Uterus (tissue), 2 donors: ENCODE measurements around the gene ANO7.

Source experiments
- POLR2A ChIP-seq, 2 donors: fragments of 450-650 bp; IDR thresholded peaks; one replicate each; pipeline ENCODE4 v1.6.1; 2016; ENCODE audit warnings: antibody characterized with exemption in 2 of 2, mild to moderate bottlenecking in 1 of 2, moderate library complexity in 1 of 2
- TF ChIP-seq, protein P1 (sequence below), 4 experiments: fragments of 200-600 bp in 2 of 4; fragments of 450-650 bp in 2 of 4; sonication (generic) in 2 of 4; IDR thresholded peaks; one replicate each; pipeline ENCODE4 v1.5.1; 2016 to 2019; ENCODE audit warnings: antibody characterized with exemption in 4 of 4, mild to moderate bottlenecking in 2 of 4, moderate library complexity in 1 of 4

- TF ChIP-seq, protein P1, sequence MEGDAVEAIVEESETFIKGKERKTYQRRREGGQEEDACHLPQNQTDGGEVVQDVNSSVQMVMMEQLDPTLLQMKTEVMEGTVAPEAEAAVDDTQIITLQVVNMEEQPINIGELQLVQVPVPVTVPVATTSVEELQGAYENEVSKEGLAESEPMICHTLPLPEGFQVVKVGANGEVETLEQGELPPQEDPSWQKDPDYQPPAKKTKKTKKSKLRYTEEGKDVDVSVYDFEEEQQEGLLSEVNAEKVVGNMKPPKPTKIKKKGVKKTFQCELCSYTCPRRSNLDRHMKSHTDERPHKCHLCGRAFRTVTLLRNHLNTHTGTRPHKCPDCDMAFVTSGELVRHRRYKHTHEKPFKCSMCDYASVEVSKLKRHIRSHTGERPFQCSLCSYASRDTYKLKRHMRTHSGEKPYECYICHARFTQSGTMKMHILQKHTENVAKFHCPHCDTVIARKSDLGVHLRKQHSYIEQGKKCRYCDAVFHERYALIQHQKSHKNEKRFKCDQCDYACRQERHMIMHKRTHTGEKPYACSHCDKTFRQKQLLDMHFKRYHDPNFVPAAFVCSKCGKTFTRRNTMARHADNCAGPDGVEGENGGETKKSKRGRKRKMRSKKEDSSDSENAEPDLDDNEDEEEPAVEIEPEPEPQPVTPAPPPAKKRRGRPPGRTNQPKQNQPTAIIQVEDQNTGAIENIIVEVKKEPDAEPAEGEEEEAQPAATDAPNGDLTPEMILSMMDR (IDR thresholded peaks at IDR 0.05): no peak
- TF ChIP-seq POLR2A (IDR thresholded peaks at IDR 0.05): no peak
These were observed 7.1 kb downstream of the ANO7 start for GRCh38 chr2:241195506-241196130.
